Vagina (tissue), 2 donors: ENCODE results near the gene DNAH7.

Experiments
- POLR2A ChIP-seq, 2 donors: fragments of 450-650 bp; IDR thresholded peaks; one replicate each; pipeline ENCODE4 v1.6.1; 2017; ENCODE audit warnings: antibody characterized with exemption in 2 of 2, mild to moderate bottlenecking in 2 of 2, moderate library complexity in 2 of 2
- POLR2AphosphoS5 ChIP-seq, 2 donors: sonication (generic); formaldehyde crosslinking; IDR thresholded peaks; one replicate each; pipeline ENCODE4 v1.9.0; 2017; ENCODE audit warnings: antibody characterized with exemption in 2 of 2, mild to moderate bottlenecking in 2 of 2, low read depth in 1 of 2; ENCODE audit not compliant: insufficient read depth in 1 of 2
- TF ChIP-seq, protein P1 (sequence below), 3 experiments: fragments of 450-650 bp in 2 of 3; fragments of 200-600 bp in 1 of 3; sonication (generic) in 1 of 3; IDR thresholded peaks; one replicate each; pipeline ENCODE4 v1.5.1; 2017 to 2019; ENCODE audit warnings: antibody characterized with exemption in 3 of 3, mild to moderate bottlenecking in 2 of 3, moderate library complexity in 2 of 3

DNA sequence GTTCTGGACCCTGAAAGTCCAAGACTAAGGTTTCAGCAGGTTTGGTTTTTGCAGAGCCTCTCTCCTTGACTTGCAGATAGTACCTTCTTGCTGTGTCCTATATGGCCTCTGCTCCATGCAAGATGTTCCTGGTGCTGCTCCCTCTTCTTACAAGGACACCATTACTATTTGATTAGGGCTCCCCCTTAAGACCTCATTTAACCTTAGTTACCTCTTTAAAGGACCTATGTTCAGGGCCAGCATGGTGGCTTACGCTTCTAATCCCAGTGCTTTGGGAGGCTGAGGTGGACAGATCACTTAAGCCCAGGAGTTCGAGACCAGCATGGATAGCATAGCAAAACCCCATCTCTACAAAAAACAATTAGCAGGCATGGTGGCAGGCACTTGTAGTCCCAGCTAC, 232.6 kb downstream of the DNAH7 start:
- TF ChIP-seq, protein P1, sequence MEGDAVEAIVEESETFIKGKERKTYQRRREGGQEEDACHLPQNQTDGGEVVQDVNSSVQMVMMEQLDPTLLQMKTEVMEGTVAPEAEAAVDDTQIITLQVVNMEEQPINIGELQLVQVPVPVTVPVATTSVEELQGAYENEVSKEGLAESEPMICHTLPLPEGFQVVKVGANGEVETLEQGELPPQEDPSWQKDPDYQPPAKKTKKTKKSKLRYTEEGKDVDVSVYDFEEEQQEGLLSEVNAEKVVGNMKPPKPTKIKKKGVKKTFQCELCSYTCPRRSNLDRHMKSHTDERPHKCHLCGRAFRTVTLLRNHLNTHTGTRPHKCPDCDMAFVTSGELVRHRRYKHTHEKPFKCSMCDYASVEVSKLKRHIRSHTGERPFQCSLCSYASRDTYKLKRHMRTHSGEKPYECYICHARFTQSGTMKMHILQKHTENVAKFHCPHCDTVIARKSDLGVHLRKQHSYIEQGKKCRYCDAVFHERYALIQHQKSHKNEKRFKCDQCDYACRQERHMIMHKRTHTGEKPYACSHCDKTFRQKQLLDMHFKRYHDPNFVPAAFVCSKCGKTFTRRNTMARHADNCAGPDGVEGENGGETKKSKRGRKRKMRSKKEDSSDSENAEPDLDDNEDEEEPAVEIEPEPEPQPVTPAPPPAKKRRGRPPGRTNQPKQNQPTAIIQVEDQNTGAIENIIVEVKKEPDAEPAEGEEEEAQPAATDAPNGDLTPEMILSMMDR (IDR thresholded peaks at IDR 0.05) = no peak
- TF ChIP-seq POLR2A (IDR thresholded peaks at IDR 0.05) = no peak
- no peak for TF ChIP-seq POLR2AphosphoS5 (IDR thresholded peaks at IDR 0.05; ENCODE audit: insufficient read depth in 1 of 2, low read depth in 1 of 2)
